Pancreas (tissue), 10 donors: Measurements from ENCODE around the gene ELOVL5. TPM values are rescaled to one million over a fixed set of nuclear protein-coding genes. Genes with fewer than 3 reads are reported as not detected.
"Not testable (repeated sequence)": the region's sequence is repeated elsewhere in the genome, so short reads cannot be mapped to it uniquely, and the experiment has no call there.

Experiments
- ATAC-seq, 4 donors: fragments of 200-7000 bp; cut with Tn5 transposase; one replicate each; pipeline versions ENCODE4 v1.8.0 to v1.9.1; 2020; ENCODE audit warnings: mild to moderate bottlenecking in 4 of 4, moderate library complexity in 4 of 4
- DNase-seq, 6 donors: peaks; one replicate each; pipeline ENCODE4 v3.0.0-alpha.2; 2020
- FAIRE-seq: peaks from 2 replicates; lab custom pipeline; 2012; peaks lifted over from hg19 to GRCh38; lab: Jason Lieb, UNC
- H3K27ac ChIP-seq, 4 donors: fragments of 200-600 bp; sonication (generic); 1 replicate in 3 of 4; 2 replicates in 1 of 4; pipeline versions ENCODE4 v1.5.0 to v1.8.0; 2020
- H3K27me3 ChIP-seq, 4 donors: fragments of 200-600 bp; one replicate each; pipeline ENCODE4 v1.8.0; 2021
- H3K36me3 ChIP-seq, 3 donors: fragments of 200-600 bp; sonication (generic) in 1 of 3; one replicate each; pipeline versions ENCODE4 v1.5.0 to v1.8.0; 2020 to 2021
- H3K4me1 ChIP-seq, 3 donors: fragments of 200-600 bp; one replicate each; pipeline ENCODE4 v1.8.0; 2021
- H3K4me3 ChIP-seq, 4 donors: fragments of 200-600 bp; sonication (generic) in 2 of 4; one replicate each; pipeline versions ENCODE4 v1.5.0 to v1.8.0; 2020 to 2021
- H3K9me3 ChIP-seq, 4 donors: fragments of 200-600 bp; one replicate each; pipeline ENCODE4 v1.8.0; 2021
- WGBS, 2 donors: extraction: QIAGEN DNeasy Blood & Tissue Kit; methylation state at CpG; one replicate each; pipeline ENCODE4 v1.1.7; 2013; 5-methylcytosine and 5-hydroxymethylcytosine counted together
- intact Hi-C, 3 donors: fragments of 100-400 bp; cut with DNase I; formaldehyde crosslinking; loops; one replicate each; pipeline versions ENCODE4 v1.11.1 to v1.14.2; 2022
- polyA plus RNA-seq, 2 donors: library from polyadenylated mRNA; stranded (reverse); fragments of 200-250 nt; gene quantifications; one replicate each; pipeline ENCODE4 v1.2.3, GENCODE V29; 2013
- total RNA-seq, 6 donors: library from RNA; stranded (reverse); fragmentation: NEBNext Ultra II Directional in 4 of 6; extraction: Animal tissue kit (Norgen Biotek cat#: 25700) in 4 of 6; gene quantifications; one replicate each; pipeline versions ENCODE4 v1.2.1 to v1.2.4, GENCODE V29; 2021 to 2023
- TF ChIP-seq, protein P1 (sequence below), 4 donors: fragments of 200-600 bp; sonication (generic) in 3 of 4; IDR thresholded peaks; one replicate each; pipeline versions ENCODE4 v1.5.0 to v1.8.0; 2021; ENCODE audit warnings: antibody characterized with exemption in 4 of 4
- donor health status: healthy with polysubstance abuse.
- donor health status: DM: no; HTN: no; CAD: no; lungs with moderate emphysema.
- donor health status: DM: no; HTN: no; CAD: no.
- donor health status: control.
- donor health status: control.
- donor health status: Bipolar disorder and iron deficiency.
- donor health status: DM: yes; HTN: yes; CAD: no.
- donor health status: DM: no; HTN: no; CAD: no.
- donor health status: DM: no; HTN: no; CAD: no.
- donor health status: DM: yes; HTN: yes; CAD: no.

ELOVL5 gene
- total and polyA plus RNA-seq, 8 donors, result 2.8 to 21.2 (median 11.2) TPM

DNA sequence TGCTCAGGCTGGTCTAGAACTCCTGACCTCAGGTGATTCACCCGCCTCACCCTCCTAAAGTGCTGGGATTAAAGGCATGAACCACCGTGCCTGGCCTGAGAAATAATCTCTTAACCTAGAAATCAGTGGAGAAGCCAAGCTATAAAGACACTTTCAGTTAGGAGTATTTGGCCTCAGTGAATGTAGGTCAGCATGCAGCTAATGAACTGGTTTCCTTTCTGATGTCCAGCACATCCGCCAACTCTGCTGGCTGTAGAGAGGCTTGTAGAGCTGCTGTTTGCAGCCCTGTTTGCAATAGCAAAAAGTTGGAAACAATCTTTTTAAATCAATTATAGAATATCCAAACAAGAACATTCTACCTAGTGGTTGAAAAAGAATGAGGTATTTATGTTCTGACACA lies 42.4 kb upstream of the ELOVL5 start:
- FAIRE-seq (no peak), ATAC-seq (no peak), DNase-seq (no peak)
- 72 to 80% methylated on average over 3 of the region's 3 CpGs for WGBS, 2 donors
- no peaks in the 10 kb centered on the region for H3K4me1 ChIP-seq
- H3K4me3 ChIP-seq, result no peak overlapping the region
- no peaks in the 10 kb centered on the region for H3K9me3 ChIP-seq
- no peak overlapping the region for H3K27ac ChIP-seq
- H3K36me3 ChIP-seq, result no peaks in the 10 kb centered on the region
- no peaks in the 10 kb centered on the region for H3K27me3 ChIP-seq
- intact Hi-C loops, result no loop called here
- TF ChIP-seq, protein P1, sequence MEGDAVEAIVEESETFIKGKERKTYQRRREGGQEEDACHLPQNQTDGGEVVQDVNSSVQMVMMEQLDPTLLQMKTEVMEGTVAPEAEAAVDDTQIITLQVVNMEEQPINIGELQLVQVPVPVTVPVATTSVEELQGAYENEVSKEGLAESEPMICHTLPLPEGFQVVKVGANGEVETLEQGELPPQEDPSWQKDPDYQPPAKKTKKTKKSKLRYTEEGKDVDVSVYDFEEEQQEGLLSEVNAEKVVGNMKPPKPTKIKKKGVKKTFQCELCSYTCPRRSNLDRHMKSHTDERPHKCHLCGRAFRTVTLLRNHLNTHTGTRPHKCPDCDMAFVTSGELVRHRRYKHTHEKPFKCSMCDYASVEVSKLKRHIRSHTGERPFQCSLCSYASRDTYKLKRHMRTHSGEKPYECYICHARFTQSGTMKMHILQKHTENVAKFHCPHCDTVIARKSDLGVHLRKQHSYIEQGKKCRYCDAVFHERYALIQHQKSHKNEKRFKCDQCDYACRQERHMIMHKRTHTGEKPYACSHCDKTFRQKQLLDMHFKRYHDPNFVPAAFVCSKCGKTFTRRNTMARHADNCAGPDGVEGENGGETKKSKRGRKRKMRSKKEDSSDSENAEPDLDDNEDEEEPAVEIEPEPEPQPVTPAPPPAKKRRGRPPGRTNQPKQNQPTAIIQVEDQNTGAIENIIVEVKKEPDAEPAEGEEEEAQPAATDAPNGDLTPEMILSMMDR (IDR thresholded peaks at IDR 0.05), result no peak

DNA sequence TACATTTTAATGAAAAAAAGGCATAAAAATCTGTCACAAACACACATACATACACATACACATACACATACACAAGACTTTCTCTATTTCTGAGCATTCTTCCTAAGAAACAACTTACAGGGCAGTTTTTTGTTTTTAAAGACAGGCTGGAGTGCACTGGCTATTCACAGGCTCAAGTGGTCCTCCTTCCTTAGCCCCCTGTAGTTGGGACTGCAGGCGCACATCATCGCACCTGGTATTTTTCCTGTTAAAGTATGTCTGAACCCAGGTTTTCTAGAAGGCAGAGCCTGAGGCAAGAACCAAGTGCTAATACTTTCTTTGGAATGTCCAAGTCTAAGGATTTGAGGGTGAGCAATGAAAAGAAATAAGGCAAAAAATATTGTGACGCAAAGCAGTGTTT lies 41.3 kb upstream of the ELOVL5 start:
- DNase-seq (no peak), ATAC-seq (no peak), FAIRE-seq (no peak)
- Histone ChIP-seq H3K9me3 (no peaks in the 10 kb centered on the region), H3K27me3 (no peaks in the 10 kb centered on the region), H3K4me1 (no peaks in the 10 kb centered on the region), H3K4me3 (no peak overlapping the region), H3K27ac (no peak overlapping the region), H3K36me3 (no peaks in the 10 kb centered on the region)
- intact Hi-C loops, result no loop called here
- TF ChIP-seq, protein P1 (IDR thresholded peaks at IDR 0.05), result no peak
- WGBS, 2 donors, result 80 to 98% methylated on average over 3 of the region's 3 CpGs

DNA sequence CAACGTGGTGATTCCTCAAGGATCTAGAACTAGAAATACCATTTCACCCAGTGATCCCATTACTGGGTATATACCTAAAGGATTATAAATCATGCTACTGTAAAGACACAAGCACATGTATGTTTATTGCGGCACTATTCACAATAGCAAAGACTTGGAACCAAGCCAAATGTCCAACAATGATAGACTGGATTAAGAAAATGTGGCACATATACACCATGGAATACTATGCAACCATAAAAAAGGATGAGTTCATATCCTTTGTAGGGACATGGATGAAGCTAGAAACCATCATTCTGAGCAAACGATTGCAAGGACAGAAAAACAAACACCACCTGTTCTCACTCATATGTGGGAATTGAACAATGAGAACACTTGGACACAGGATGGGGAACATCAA lies 39.9 kb upstream of the ELOVL5 start:
- H3K27me3 ChIP-seq, H3K9me3 ChIP-seq, H3K4me3 ChIP-seq, DNase-seq, ATAC-seq, H3K4me1 ChIP-seq, FAIRE-seq, H3K27ac ChIP-seq, intact Hi-C loops, H3K36me3 ChIP-seq: not testable (repeated sequence)
- 61 to 68% methylated on average over 3 of the region's 3 CpGs for WGBS, 2 donors

DNA sequence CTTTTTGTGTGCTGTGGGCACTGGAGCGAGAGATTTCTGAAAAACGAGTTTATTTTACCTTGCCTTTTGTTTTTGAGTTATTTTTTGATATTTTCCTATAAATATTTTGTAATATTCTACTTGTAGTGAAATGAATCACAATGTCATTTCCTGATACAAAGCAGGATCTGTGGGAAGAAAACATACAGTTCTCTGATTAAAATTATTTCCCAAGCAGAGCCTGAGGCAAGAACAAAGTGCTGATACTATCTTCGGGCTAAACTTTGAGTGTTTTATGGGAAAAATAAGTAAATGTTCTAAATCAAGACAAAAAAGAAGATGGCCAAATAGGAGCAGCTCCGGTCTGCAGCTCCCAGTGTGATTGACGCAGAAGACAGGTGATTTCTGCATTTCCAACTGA lies 33.7 kb upstream of the ELOVL5 start:
- ATAC-seq (no peak), FAIRE-seq (no peak), DNase-seq (no peak)
- intact Hi-C loops, result no loop called here
- Histone ChIP-seq H3K27me3 (no peaks in the 10 kb centered on the region), H3K27ac (no peak overlapping the region), H3K9me3 (no peaks in the 10 kb centered on the region), H3K36me3 (no peaks in the 10 kb centered on the region), H3K4me1 (no peaks in the 10 kb centered on the region), H3K4me3 (no peak overlapping the region)
- 67 to 88% methylated on average over 5 of the region's 5 CpGs for WGBS, 2 donors
- TF ChIP-seq, protein P1 (IDR thresholded peaks at IDR 0.05), result no peak

GRCh38 chr6:53378208-53378607 lies 29.5 kb upstream of the ELOVL5 start:
- WGBS, 2 donors, result 86 to 87% methylated on average over 7 of the region's 7 CpGs
- no peaks in the 10 kb centered on the region for H3K4me1 ChIP-seq
- no peak for DNase-seq
- no peak overlapping the region for H3K4me3 ChIP-seq
- no peak for ATAC-seq
- TF ChIP-seq, protein P1 (IDR thresholded peaks at IDR 0.05), result no peak
- H3K36me3 ChIP-seq, result no peaks in the 10 kb centered on the region
- H3K27ac ChIP-seq, result no peak overlapping the region
- intact Hi-C loops, result no loop called here
- no peaks in the 10 kb centered on the region for H3K27me3 ChIP-seq
- no peak for FAIRE-seq
- H3K9me3 ChIP-seq, result no peaks in the 10 kb centered on the region
